ENCODE results near the gene TMEM131L. TPM values are rescaled to one million over a fixed set of nuclear protein-coding genes. Genes with fewer than 3 reads are reported as not detected.
A peak's percentile ranks its signal among the peaks of the same experiment; 100 is the strongest.

Gene TMEM131L
- total and polyA plus RNA-seq, 3 donors from 2014 or later = 9.1 to 15.0 (median 12.6) TPM

DNA sequence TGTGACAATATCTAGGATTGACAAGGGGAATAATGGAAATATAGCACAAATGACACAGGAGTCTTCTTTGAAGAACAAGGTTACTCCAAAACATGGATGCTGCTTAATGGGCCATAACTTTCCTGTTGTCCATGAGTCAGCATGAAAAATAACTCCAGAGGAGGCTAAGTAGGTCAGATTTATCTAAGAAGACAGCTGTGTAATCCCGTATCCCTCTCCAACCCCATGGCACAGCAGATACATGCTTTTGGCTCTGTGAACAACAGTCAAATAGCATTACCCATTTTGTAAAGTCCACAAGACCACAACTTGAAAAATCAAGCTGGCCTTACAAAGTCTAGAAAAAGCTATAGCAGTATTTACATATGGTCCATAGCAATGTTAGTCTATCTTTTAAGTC lies 2.1 kb upstream of the TMEM131L start:
- peak overlapping the region in 1 of 2 donors; percentile 30 for H3K27ac ChIP-seq
- peaks cover 4% of the 10 kb centered on the region for H3K4me1 ChIP-seq
- 19 to 52% methylated on average over 1 of the region's 1 CpG for WGBS, 2 donors
- no peak for DNase-seq
- no peak for TF ChIP-seq POLR2A (IDR thresholded peaks at IDR 0.05)
- H3K36me3 ChIP-seq (ENCODE audit: low read depth, missing control alignments) = no peaks in the 10 kb centered on the region
- H3K9me3 ChIP-seq = no peaks in the 10 kb centered on the region
- no peaks in the 10 kb centered on the region for H3K27me3 ChIP-seq
- no peak overlapping the region for H3K4me3 ChIP-seq
- intact Hi-C loops (cut with DNase I; ENCODE audit: low total_unique reads) = no loop called here

DNA sequence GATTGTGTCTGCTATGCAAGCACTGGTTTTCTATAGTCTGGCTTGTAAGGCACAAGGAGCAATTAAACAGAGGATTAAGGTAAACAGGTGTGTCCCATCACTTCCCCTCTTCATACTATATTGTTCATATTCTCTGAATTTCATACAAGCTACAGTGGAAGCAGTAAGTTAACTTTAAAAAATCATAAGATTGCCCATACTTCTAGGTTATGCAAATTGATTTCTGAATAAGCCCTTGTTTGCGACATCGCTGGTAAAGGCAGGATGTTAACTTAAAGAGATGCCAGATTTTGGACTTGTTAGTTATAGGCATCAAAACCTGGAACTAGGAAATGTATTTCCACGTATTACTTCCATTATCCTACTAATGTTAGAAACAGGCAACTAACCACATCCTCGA lies 1.0 kb upstream of the TMEM131L start:
- 22 to 41% methylated on average over 4 of the region's 4 CpGs for WGBS, 2 donors
- Histone ChIP-seq H3K4me3 (peak overlapping the region; percentile 79 to 80), H3K36me3 (ENCODE audit: low read depth, missing control alignments) (no peaks in the 10 kb centered on the region), H3K4me1 (peaks cover 4% of the 10 kb centered on the region), H3K27me3 (no peaks in the 10 kb centered on the region), H3K9me3 (no peaks in the 10 kb centered on the region), H3K27ac (peak overlapping the region in 1 of 2 donors; percentile 80)
- TF ChIP-seq POLR2A (IDR thresholded peaks at IDR 0.05) = no peak
- no peak for DNase-seq
- intact Hi-C loops (cut with DNase I; ENCODE audit: low total_unique reads) = no loop called here

DNA sequence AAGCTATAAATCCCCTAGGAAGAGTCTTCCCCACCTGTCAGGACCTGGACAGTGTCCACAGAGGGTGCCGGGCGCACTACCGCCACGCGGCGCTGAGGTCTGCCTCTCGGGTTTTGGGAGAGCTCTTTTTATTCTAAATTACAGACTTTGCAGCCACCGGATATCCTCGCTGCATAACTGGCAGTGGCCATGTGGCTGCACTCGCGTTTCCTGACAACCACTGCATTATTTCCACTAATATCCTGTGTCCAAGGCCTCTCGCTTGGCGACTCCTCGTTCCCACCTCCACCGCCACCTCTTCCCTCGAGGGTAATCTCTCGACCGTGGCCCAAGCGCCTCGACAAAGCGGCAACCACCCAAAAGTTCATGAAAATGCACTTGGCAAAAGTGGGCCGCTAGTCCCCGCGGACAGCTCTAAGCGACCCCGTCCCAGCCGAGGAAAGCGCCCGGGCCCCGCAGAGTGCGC lies 512 bp upstream of the TMEM131L start:
- peak; percentile 62 for DNase-seq
- WGBS, 2 donors = 0% methylated on average over 17 to 31 of the region's 31 CpGs
- Histone ChIP-seq H3K4me3 (peak overlapping the region; percentile 79 to 80), H3K4me1 (peaks cover 4% of the 10 kb centered on the region), H3K27me3 (no peaks in the 10 kb centered on the region), H3K36me3 (ENCODE audit: low read depth, missing control alignments) (no peaks in the 10 kb centered on the region), H3K9me3 (no peaks in the 10 kb centered on the region), H3K27ac (peak overlapping the region; percentile 36 to 80)
- intact Hi-C loops (cut with DNase I; ENCODE audit: low total_unique reads) = no loop called here
- no peak for TF ChIP-seq POLR2A (IDR thresholded peaks at IDR 0.05)
- TF ChIP-seq, protein P1, sequence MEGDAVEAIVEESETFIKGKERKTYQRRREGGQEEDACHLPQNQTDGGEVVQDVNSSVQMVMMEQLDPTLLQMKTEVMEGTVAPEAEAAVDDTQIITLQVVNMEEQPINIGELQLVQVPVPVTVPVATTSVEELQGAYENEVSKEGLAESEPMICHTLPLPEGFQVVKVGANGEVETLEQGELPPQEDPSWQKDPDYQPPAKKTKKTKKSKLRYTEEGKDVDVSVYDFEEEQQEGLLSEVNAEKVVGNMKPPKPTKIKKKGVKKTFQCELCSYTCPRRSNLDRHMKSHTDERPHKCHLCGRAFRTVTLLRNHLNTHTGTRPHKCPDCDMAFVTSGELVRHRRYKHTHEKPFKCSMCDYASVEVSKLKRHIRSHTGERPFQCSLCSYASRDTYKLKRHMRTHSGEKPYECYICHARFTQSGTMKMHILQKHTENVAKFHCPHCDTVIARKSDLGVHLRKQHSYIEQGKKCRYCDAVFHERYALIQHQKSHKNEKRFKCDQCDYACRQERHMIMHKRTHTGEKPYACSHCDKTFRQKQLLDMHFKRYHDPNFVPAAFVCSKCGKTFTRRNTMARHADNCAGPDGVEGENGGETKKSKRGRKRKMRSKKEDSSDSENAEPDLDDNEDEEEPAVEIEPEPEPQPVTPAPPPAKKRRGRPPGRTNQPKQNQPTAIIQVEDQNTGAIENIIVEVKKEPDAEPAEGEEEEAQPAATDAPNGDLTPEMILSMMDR (IDR thresholded peaks at IDR 0.05) = peak in 2 of 3 experiments; percentile 19 to 22

- peak overlapping the region; percentile 60 to 80 for H3K27ac ChIP-seq
- H3K4me1 ChIP-seq = peaks cover 4% of the 10 kb centered on the region
- peak; percentile 26 for DNase-seq
- intact Hi-C loops (cut with DNase I; ENCODE audit: low total_unique reads) = no loop called here
- no peaks in the 10 kb centered on the region for H3K36me3 ChIP-seq (ENCODE audit: low read depth, missing control alignments)
- H3K4me3 ChIP-seq = peak overlapping the region; percentile 79 to 80
- WGBS, 2 donors = 2% methylated on average over 27 to 43 of the region's 43 CpGs
- no peaks in the 10 kb centered on the region for H3K27me3 ChIP-seq
- no peaks in the 10 kb centered on the region for H3K9me3 ChIP-seq
- TF ChIP-seq POLR2A (IDR thresholded peaks at IDR 0.05) = no peak
Observed at GRCh38 chr4:153466949-153467896, 1.1 kb downstream of the TMEM131L start.

- no peak for DNase-seq
- Histone ChIP-seq H3K4me3 (no peak overlapping the region), H3K27ac (no peak overlapping the region), H3K9me3 (no peaks in the 10 kb centered on the region), H3K27me3 (no peaks in the 10 kb centered on the region), H3K4me1 (peaks cover 4% of the 10 kb centered on the region), H3K36me3 (ENCODE audit: low read depth, missing control alignments) (no peaks in the 10 kb centered on the region)
- no peak for TF ChIP-seq POLR2A (IDR thresholded peaks at IDR 0.05)
- TF ChIP-seq, protein P1 (IDR thresholded peaks at IDR 0.05) = no peak
- WGBS, 2 donors = 10 to 29% methylated on average over 4 of the region's 4 CpGs
- intact Hi-C loops (cut with DNase I; ENCODE audit: low total_unique reads) = no loop called here
Observed at GRCh38 chr4:153467897-153468262, 1.7 kb downstream of the TMEM131L start.

DNA sequence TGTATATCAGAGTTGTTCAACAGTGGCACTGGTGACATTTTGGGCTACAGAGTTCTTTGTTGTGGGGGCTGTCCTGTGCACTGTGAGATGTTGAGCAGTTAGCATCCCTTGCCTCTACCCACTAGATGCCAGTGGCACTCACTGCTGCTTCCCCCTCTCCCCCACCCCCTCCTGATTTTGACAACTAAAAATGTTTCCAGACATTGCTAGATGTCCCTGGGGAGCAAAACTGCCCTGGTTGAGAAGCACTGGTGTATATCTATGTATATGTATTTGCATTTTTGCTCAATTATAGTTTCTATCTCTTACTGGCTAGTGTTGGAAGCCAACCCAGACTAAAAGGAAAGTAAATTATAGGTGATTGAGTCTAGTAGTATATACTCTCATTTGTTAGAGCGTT lies 2.4 kb downstream of the TMEM131L start:
- TF ChIP-seq, protein P1 (IDR thresholded peaks at IDR 0.05) = no peak
- no peak for TF ChIP-seq POLR2A (IDR thresholded peaks at IDR 0.05)
- H3K36me3 ChIP-seq (ENCODE audit: low read depth, missing control alignments) = no peaks in the 10 kb centered on the region
- H3K27me3 ChIP-seq = no peaks in the 10 kb centered on the region
- H3K4me3 ChIP-seq = no peak overlapping the region
- peaks cover 4% of the 10 kb centered on the region for H3K4me1 ChIP-seq
- no peaks in the 10 kb centered on the region for H3K9me3 ChIP-seq
- DNase-seq = no peak
- 63 to 76% methylated on average over 1 of the region's 1 CpG for WGBS, 2 donors
- no peak overlapping the region for H3K27ac ChIP-seq
- intact Hi-C loops (cut with DNase I; ENCODE audit: low total_unique reads) = no loop called here

Measured in testis (tissue), 3 donors.